22Rv1 (cell line): ENCODE measurements around the gene ANO2.

Experiments used
- ZFX ChIP-seq: fragments of 450-650 bp; IDR thresholded peaks from 2 replicates; pipeline ENCODE4 v1.6.1; 2017; ENCODE audit warnings: antibody characterized with exemption, borderline replicate concordance
- TF ChIP-seq, protein P1 (sequence below): fragments of 450-650 bp; IDR thresholded peaks from 2 replicates; pipeline ENCODE4 v1.5.1; 2017; ENCODE audit warnings: mild to moderate bottlenecking

DNA sequence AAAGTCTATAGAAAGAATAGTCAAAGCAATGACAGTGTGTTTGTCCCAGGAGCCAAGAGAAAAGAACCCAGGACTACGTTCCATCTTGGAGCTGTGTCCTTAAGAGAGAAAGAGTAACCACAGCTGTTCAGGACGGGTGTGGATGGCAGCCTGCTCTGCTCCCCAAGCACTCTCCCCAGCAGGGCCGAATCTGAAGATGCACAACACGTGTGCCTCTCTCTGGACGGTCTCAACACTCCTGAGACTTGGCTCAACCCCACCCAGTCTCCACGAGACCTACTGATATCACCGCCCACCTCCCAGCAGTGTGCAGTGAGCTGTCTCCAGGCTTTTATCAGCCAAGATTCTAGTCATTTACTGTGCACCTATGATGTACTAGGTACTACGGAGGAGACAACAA, 27.3 kb upstream of the ANO2 start:
- TF ChIP-seq, protein P1, sequence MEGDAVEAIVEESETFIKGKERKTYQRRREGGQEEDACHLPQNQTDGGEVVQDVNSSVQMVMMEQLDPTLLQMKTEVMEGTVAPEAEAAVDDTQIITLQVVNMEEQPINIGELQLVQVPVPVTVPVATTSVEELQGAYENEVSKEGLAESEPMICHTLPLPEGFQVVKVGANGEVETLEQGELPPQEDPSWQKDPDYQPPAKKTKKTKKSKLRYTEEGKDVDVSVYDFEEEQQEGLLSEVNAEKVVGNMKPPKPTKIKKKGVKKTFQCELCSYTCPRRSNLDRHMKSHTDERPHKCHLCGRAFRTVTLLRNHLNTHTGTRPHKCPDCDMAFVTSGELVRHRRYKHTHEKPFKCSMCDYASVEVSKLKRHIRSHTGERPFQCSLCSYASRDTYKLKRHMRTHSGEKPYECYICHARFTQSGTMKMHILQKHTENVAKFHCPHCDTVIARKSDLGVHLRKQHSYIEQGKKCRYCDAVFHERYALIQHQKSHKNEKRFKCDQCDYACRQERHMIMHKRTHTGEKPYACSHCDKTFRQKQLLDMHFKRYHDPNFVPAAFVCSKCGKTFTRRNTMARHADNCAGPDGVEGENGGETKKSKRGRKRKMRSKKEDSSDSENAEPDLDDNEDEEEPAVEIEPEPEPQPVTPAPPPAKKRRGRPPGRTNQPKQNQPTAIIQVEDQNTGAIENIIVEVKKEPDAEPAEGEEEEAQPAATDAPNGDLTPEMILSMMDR, result no peak
- no peak for TF ChIP-seq ZFX
